D721Med (cell line): Measurements from ENCODE around the gene PDZRN3.

Source experiments
- DNase-seq: peaks from one replicate; pipeline ENCODE4 v3.0.0; 2011; ENCODE audit warnings: low spot score; ENCODE audit not compliant: insufficient read length
- FAIRE-seq: peaks from 2 replicates; lab custom pipeline; 2011; peaks lifted over from hg19 to GRCh38; lab: Jason Lieb, UNC
- CTCF ChIP-seq: IDR thresholded peaks from 2 replicates; pipeline ENCODE4 v1.5.1; 2012; ENCODE audit warnings: mild to moderate bottlenecking, control low read depth; ENCODE audit not compliant: insufficient read depth; ENCODE audit errors: missing control alignments

Gene PDZRN3

GRCh38 chr3:73624821-73625665 is at the start of gene PDZRN3:
Gene PDZRN3, minus strand, starts transcription at chr3:73624941.
- DNase-seq, result peak; percentile 43
- TF ChIP-seq CTCF, result no peak
- no peak for FAIRE-seq

GRCh38 chr3:73674280-73674679 is 49.5 kb upstream of the PDZRN3 start:
- DNase-seq (no peak), FAIRE-seq (no peak)
- TF ChIP-seq CTCF, result no peak

- no peak for DNase-seq
- no peak for FAIRE-seq
- no peak for TF ChIP-seq CTCF
Observed at GRCh38 chr3:73669260-73669659, 44.5 kb upstream of the PDZRN3 start.

- FAIRE-seq, result no peak
- no peak for TF ChIP-seq CTCF
- no peak for DNase-seq
Observed at GRCh38 chr3:73668391-73668790, 43.6 kb upstream of the PDZRN3 start.

- FAIRE-seq (no peak), DNase-seq (no peak)
- no peak for TF ChIP-seq CTCF
Observed at GRCh38 chr3:73667889-73668288, 43.1 kb upstream of the PDZRN3 start.

GRCh38 chr3:73665286-73665685 is 40.5 kb upstream of the PDZRN3 start:
- FAIRE-seq, result no peak
- no peak for TF ChIP-seq CTCF
- no peak for DNase-seq

GRCh38 chr3:73664389-73664788 is 39.6 kb upstream of the PDZRN3 start:
- TF ChIP-seq CTCF, result no peak
- FAIRE-seq, result no peak
- no peak for DNase-seq
